Liver (tissue), 3 donors: Measurements from ENCODE around the gene BTF3.

ENCODE experiments used
- FOXA1 ChIP-seq: IDR thresholded peaks from 2 replicates; pipeline ENCODE4 v1.6.1; 2016; ENCODE audit warnings: antibody characterized with exemption
- RAD21 ChIP-seq, 2 donors: IDR thresholded peaks; 2 replicates each; pipeline ENCODE4 v1.6.1; 2016; ENCODE audit warnings: antibody characterized with exemption in 2 of 2, mild to moderate bottlenecking in 2 of 2
- SP1 ChIP-seq: IDR thresholded peaks from 2 replicates; pipeline ENCODE4 v1.6.1; 2018; ENCODE audit warnings: antibody characterized with exemption, mild to moderate bottlenecking
- TAF1 ChIP-seq: conservative IDR thresholded peaks from 2 replicates; pipeline ENCODE4 v1.6.1; 2016; ENCODE audit warnings: antibody characterized with exemption, mild to moderate bottlenecking
- TF ChIP-seq, protein P1 (sequence below): fragments of 150-350 bp; IDR thresholded peaks from 2 replicates; pipeline ENCODE4 v1.5.1; 2017; ENCODE audit warnings: improper control_type of control experiment, low read depth, low read length; ENCODE audit not compliant: missing input control
- TF ChIP-seq, protein P2 (sequence below): IDR thresholded peaks from 2 replicates; pipeline ENCODE4 v1.6.1; 2016; ENCODE audit warnings: antibody characterized with exemption, mild to moderate bottlenecking
- TF ChIP-seq, protein P3 (sequence below): IDR thresholded peaks from 2 replicates; pipeline ENCODE4 v1.6.1; 2016; ENCODE audit warnings: antibody characterized with exemption
- donor health status: healthy.
- donor health status: healthy.

DNA sequence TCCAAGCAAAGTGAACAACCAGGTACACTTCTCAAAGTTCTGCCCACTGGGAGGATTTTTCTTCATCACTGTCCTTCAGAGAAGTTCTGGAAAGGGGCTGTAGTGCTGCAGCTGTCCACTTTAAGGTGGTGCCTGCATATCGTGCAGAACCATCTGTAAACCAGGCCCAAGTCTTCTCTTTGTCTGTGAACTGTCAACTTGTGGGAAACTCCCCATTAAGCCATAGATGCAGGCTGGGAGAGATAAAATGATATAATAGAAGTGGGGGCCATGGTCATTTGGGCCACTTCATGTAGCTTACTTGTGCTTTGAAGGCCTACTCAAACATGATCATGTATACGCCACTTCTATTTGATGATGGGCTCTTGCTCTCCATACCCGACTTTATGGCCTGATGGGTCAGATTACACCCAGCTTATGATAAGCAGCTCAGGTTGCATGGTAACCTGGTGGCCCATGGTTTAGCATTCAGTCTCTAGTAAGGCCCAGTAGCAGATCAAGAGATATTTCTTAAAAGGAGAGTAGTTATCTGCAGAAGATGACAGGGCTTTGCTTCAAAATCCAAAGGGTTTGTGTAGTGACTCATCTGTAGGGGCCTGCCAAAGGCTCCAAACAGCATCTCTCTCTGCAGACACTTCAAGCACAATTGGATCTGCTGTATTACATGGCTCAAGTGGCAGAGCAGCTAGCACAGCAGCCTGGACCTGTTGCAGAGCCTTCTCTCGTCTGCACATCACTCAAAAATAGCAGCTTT is 15.7 kb upstream of the BTF3 start:
- TF ChIP-seq, protein P1, sequence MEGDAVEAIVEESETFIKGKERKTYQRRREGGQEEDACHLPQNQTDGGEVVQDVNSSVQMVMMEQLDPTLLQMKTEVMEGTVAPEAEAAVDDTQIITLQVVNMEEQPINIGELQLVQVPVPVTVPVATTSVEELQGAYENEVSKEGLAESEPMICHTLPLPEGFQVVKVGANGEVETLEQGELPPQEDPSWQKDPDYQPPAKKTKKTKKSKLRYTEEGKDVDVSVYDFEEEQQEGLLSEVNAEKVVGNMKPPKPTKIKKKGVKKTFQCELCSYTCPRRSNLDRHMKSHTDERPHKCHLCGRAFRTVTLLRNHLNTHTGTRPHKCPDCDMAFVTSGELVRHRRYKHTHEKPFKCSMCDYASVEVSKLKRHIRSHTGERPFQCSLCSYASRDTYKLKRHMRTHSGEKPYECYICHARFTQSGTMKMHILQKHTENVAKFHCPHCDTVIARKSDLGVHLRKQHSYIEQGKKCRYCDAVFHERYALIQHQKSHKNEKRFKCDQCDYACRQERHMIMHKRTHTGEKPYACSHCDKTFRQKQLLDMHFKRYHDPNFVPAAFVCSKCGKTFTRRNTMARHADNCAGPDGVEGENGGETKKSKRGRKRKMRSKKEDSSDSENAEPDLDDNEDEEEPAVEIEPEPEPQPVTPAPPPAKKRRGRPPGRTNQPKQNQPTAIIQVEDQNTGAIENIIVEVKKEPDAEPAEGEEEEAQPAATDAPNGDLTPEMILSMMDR = no peak
- TF ChIP-seq, protein P2, sequence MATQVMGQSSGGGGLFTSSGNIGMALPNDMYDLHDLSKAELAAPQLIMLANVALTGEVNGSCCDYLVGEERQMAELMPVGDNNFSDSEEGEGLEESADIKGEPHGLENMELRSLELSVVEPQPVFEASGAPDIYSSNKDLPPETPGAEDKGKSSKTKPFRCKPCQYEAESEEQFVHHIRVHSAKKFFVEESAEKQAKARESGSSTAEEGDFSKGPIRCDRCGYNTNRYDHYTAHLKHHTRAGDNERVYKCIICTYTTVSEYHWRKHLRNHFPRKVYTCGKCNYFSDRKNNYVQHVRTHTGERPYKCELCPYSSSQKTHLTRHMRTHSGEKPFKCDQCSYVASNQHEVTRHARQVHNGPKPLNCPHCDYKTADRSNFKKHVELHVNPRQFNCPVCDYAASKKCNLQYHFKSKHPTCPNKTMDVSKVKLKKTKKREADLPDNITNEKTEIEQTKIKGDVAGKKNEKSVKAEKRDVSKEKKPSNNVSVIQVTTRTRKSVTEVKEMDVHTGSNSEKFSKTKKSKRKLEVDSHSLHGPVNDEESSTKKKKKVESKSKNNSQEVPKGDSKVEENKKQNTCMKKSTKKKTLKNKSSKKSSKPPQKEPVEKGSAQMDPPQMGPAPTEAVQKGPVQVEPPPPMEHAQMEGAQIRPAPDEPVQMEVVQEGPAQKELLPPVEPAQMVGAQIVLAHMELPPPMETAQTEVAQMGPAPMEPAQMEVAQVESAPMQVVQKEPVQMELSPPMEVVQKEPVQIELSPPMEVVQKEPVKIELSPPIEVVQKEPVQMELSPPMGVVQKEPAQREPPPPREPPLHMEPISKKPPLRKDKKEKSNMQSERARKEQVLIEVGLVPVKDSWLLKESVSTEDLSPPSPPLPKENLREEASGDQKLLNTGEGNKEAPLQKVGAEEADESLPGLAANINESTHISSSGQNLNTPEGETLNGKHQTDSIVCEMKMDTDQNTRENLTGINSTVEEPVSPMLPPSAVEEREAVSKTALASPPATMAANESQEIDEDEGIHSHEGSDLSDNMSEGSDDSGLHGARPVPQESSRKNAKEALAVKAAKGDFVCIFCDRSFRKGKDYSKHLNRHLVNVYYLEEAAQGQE = no peak
- TF ChIP-seq SP1 = no peak
- no peak for TF ChIP-seq RAD21 (IDR thresholded peaks at IDR 0.05)
- TF ChIP-seq, protein P3, sequence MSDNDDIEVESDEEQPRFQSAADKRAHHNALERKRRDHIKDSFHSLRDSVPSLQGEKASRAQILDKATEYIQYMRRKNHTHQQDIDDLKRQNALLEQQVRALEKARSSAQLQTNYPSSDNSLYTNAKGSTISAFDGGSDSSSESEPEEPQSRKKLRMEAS = no peak
- no peak for TF ChIP-seq FOXA1
- no peak for TF ChIP-seq TAF1
